Fibroblast of pulmonary artery (primary cell): ENCODE measurements around the gene MARCKS.
A peak's percentile ranks its signal among the peaks of the same experiment; 100 is the strongest.

Experiments
- DNase-seq: peaks from one replicate; pipeline ENCODE4 v3.0.0-alpha.2; 2010; ENCODE audit warnings: low read depth
- H3K4me3 ChIP-seq: replicated peaks from 2 replicates; pipeline ENCODE4 v1.5.1; 2011; ENCODE audit warnings: low read depth, mild to moderate bottlenecking, control low read depth, low read length, moderate library complexity
- TF ChIP-seq, protein P1 (sequence below): IDR thresholded peaks from 2 replicates; pipeline ENCODE4 v1.5.1; 2011; ENCODE audit warnings: mild to moderate bottlenecking, control low read depth, low read length, inconsistent platforms; ENCODE audit errors: missing control alignments

MARCKS gene

DNA sequence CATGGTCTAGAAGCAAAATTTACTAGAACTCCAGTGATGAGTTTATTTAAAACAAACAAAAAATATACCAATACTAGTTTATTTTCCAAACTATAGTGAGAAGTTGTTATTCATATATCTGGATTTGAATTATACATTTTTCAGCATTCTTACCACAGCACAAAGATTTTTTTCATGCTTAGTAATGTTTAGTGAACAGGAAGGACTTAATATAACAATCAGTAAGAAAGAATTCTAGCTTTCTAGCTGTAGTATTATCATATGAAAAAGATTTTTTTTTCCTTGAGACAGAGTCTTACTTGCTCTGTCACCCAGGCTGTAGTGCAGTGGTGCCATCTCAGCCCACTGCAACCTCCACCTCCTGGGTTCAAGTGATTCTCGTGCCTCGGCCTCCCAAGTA lies 13.8 kb downstream of the MARCKS start:
- TF ChIP-seq, protein P1, sequence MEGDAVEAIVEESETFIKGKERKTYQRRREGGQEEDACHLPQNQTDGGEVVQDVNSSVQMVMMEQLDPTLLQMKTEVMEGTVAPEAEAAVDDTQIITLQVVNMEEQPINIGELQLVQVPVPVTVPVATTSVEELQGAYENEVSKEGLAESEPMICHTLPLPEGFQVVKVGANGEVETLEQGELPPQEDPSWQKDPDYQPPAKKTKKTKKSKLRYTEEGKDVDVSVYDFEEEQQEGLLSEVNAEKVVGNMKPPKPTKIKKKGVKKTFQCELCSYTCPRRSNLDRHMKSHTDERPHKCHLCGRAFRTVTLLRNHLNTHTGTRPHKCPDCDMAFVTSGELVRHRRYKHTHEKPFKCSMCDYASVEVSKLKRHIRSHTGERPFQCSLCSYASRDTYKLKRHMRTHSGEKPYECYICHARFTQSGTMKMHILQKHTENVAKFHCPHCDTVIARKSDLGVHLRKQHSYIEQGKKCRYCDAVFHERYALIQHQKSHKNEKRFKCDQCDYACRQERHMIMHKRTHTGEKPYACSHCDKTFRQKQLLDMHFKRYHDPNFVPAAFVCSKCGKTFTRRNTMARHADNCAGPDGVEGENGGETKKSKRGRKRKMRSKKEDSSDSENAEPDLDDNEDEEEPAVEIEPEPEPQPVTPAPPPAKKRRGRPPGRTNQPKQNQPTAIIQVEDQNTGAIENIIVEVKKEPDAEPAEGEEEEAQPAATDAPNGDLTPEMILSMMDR: no peak
- no peak overlapping the region for H3K4me3 ChIP-seq
- no peak for DNase-seq

- DNase-seq: no peak
- TF ChIP-seq, protein P1: no peak
- H3K4me3 ChIP-seq: no peak overlapping the region
These were observed 14.8 kb downstream of the MARCKS start for GRCh38 chr6:113871975-113872374.

GRCh38 chr6:113873043-113873667 lies 16.0 kb downstream of the MARCKS start:
- DNase-seq: no peak
- TF ChIP-seq, protein P1: no peak
- no peak overlapping the region for H3K4me3 ChIP-seq

DNA sequence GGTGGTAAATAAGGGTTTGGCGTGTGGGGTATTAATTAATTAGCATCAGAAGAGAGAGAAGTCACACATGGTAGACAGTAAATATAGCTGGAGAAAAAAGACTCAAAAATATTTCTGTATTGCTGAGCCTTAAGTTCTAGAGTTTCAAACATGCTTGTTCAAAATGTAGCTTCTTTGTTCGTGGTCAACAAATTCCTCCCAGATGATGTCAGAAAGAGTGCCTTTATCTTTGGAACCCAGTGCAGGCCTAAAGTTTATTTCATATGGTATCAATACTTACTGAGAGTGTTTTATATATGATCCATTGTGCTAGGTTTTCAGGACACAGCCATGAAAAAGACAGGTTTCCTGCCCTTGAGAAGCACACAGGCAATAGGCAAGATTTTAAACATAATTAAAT lies 18.3 kb downstream of the MARCKS start:
- H3K4me3 ChIP-seq: no peak overlapping the region
- TF ChIP-seq, protein P1: no peak
- peak; percentile 46 for DNase-seq

- H3K4me3 ChIP-seq: no peak overlapping the region
- DNase-seq: no peak
- TF ChIP-seq, protein P1: peak; percentile 10
These were observed 19.6 kb downstream of the MARCKS start for GRCh38 chr6:113876695-113877094.

DNA sequence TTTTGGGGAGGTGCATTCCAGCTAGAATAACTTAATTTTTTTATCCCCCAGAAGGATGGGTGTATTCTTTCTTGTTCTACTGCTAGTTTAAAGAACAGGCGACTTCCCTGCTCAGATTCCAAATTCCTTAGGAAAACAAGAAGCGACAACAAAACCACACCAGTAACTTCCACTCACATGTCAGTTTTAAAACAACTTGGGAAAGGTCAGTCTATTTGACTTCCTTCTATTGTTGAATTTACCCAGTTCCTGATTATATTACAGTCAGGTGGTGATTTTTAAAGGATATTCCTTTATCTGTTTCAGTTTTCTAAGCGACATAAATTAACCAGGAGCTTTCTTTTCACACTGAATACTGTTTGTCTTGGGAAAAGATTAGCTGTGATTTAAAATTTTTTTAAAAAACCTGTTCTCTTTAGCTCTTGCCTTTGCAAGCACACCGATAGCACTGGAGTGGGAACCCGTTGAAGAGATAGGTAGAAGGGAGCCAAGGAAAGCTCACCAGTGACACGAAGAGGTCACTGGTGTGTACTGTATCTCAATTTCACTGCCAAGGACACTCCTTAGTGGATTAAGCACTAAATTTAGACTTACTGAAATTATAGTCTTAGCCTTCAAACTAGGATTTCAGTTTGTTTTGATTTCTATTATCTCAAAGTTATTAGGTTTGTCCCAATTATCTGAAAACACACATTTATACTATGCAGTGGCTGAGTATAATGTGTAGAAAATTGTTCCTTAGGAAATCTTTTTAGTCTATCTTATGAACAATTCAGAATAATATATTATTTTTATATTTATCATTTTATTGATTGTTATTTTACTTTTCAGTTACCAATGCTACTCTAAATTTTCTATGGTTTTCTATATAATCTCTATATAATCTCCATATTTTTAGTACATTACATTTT lies 22.3 kb downstream of the MARCKS start:
- peak; percentile 85 for DNase-seq
- TF ChIP-seq, protein P1: peak; percentile 84
- no peak overlapping the region for H3K4me3 ChIP-seq
